Neural cell (in vitro differentiated cells): ENCODE measurements around the gene ZNF385D. TPM values are rescaled to one million over a fixed set of nuclear protein-coding genes. Genes with fewer than 3 reads are reported as not detected.

Experiments used
- H2AFZ ChIP-seq: fragments of 200-600, 300-800 bp; sonication (generic), shearing (Covaris generic); 2 replicates; pipeline ENCODE4 v1.6.0; 2014; ENCODE audit warnings: low read depth, mild to moderate bottlenecking, antibody characterized with exemption, low read length, moderate library complexity
- H3F3A ChIP-seq: fragments of 200-600 bp; shearing (Covaris generic); 2 replicates; pipeline ENCODE4 v1.6.1; 2016; ENCODE audit warnings: mild to moderate bottlenecking, moderate library complexity, mixed read lengths, antibody characterized with exemption, low read length; ENCODE audit not compliant: insufficient read depth, poor library complexity, severe bottlenecking
- H3K27ac ChIP-seq: fragments of 200-600, 300-800 bp; sonication (generic), shearing (Covaris generic); 2 replicates; pipeline ENCODE4 v1.5.1; 2014; ENCODE audit warnings: mild to moderate bottlenecking, low read length, moderate library complexity
- H3K27me3 ChIP-seq: fragments of 300-800, 200-600 bp; sonication (generic), shearing (Covaris generic); 2 replicates; pipeline ENCODE4 v1.6.0; 2014; ENCODE audit warnings: mild to moderate bottlenecking, low read depth, low read length, moderate library complexity; ENCODE audit not compliant: insufficient read depth
- H3K36me3 ChIP-seq: fragments of 300-800, 200-600 bp; sonication (generic), shearing (Covaris generic); 2 replicates; pipeline ENCODE4 v1.5.1; 2014; ENCODE audit warnings: mild to moderate bottlenecking, antibody characterized with exemption, low read length, moderate library complexity; ENCODE audit not compliant: insufficient read depth
- H3K4me2 ChIP-seq: fragments of 300-800, 200-600 bp; sonication (generic), shearing (Covaris generic); 2 replicates; pipeline ENCODE4 v1.6.0; 2014; ENCODE audit warnings: mild to moderate bottlenecking, low read length
- H3K4me3 ChIP-seq: fragments of 300-800, 200-600 bp; sonication (generic), shearing (Covaris generic); 2 replicates; pipeline ENCODE4 v1.5.1; 2014; ENCODE audit warnings: mild to moderate bottlenecking, low read length, moderate library complexity
- H3K79me2 ChIP-seq: fragments of 200-600 bp; shearing (Covaris generic); replicated peaks from 2 replicates; pipeline ENCODE4 v1.6.0; 2014; ENCODE audit warnings: mild to moderate bottlenecking, low read length, moderate library complexity; ENCODE audit not compliant: insufficient read depth
- H3K9ac ChIP-seq: fragments of 300-800, 200-600 bp; sonication (generic), shearing (Covaris generic); 2 replicates; pipeline ENCODE4 v1.6.1; 2016; ENCODE audit warnings: mild to moderate bottlenecking, low read length, mixed read lengths
- H3K9me2 ChIP-seq: fragments of 200-600 bp; shearing (Covaris generic); 2 replicates; pipeline ENCODE4 v1.6.1; 2016; ENCODE audit warnings: mild to moderate bottlenecking, low read length, mixed read lengths; ENCODE audit not compliant: insufficient read depth
- H3K9me3 ChIP-seq: fragments of 200-600, 300-800 bp; sonication (generic), shearing (Covaris generic); 2 replicates; pipeline ENCODE4 v1.6.1; 2016; ENCODE audit warnings: mild to moderate bottlenecking, mixed run types, low read length, moderate library complexity, mixed read lengths
- H4K20me1 ChIP-seq: fragments of 200-600 bp; shearing (Covaris generic); 2 replicates; pipeline ENCODE4 v1.6.1; 2016; ENCODE audit warnings: mild to moderate bottlenecking, mixed run types; ENCODE audit not compliant: insufficient read depth
- EP300 ChIP-seq: fragments of 450-650 bp; conservative IDR thresholded peaks from 2 replicates; pipeline ENCODE4 v1.6.1; 2014; ENCODE audit warnings: antibody characterized with exemption, mild to moderate bottlenecking, moderate library complexity; ENCODE audit not compliant: poor library complexity, severe bottlenecking
- EZH2 ChIP-seq: fragments of 200-600, 300-800 bp; shearing (Covaris generic), sonication (generic); IDR thresholded peaks from 2 replicates; pipeline ENCODE4 v1.6.1; 2014; ENCODE audit warnings: antibody characterized with exemption, low read length, borderline replicate concordance, mild to moderate bottlenecking; ENCODE audit not compliant: insufficient read depth, poor library complexity, severe bottlenecking
- MXI1 ChIP-seq: fragments of 450-650 bp; conservative IDR thresholded peaks from 2 replicates; pipeline ENCODE4 v1.6.1; 2014; ENCODE audit warnings: antibody characterized with exemption, mild to moderate bottlenecking; ENCODE audit not compliant: poor library complexity, severe bottlenecking
- POLR2AphosphoS5 ChIP-seq: IDR thresholded peaks from 2 replicates; pipeline ENCODE4 v1.6.1; 2012
- RAD21 ChIP-seq: fragments of 450-650 bp; conservative IDR thresholded peaks from 2 replicates; pipeline ENCODE4 v1.6.1; 2014; ENCODE audit warnings: antibody characterized with exemption, mild to moderate bottlenecking, moderate library complexity
- REST ChIP-seq: IDR thresholded peaks from 2 replicates; pipeline ENCODE4 v1.6.1; 2012; ENCODE audit warnings: borderline replicate concordance
- SMC3 ChIP-seq: fragments of 450-650 bp; conservative IDR thresholded peaks from 2 replicates; pipeline ENCODE4 v1.6.1; 2014; ENCODE audit warnings: antibody characterized with exemption, mild to moderate bottlenecking, moderate library complexity; ENCODE audit not compliant: poor library complexity
- TAF1 ChIP-seq: IDR thresholded peaks from 2 replicates; pipeline ENCODE4 v1.6.1; 2012; ENCODE audit warnings: low read depth
- polyA plus RNA-seq: library from polyadenylated mRNA; depleted of rRNA; stranded (reverse); fragments of >200 nt; gene quantifications from 2 replicates; pipeline ENCODE4 v1.2.3, GENCODE V29; 2014
- TF ChIP-seq, protein P1 (sequence below): fragments of 450-650 bp; IDR thresholded peaks from 2 replicates; pipeline ENCODE4 v1.5.1; 2014; ENCODE audit warnings: antibody characterized with exemption, mild to moderate bottlenecking, moderate library complexity; ENCODE audit not compliant: poor library complexity, severe bottlenecking

ZNF385D gene
- polyA plus RNA-seq, 1 donor from 2014 or later, result 3.4 TPM

- H3K9ac ChIP-seq, result no peak overlapping the region
- peaks cover 6% of the 10 kb centered on the region for H3K9me3 ChIP-seq
- H4K20me1 ChIP-seq, result no peaks in the 10 kb centered on the region
- no peaks in the 10 kb centered on the region for H3K36me3 ChIP-seq
- H3K27ac ChIP-seq, result no peak overlapping the region
- TF ChIP-seq SMC3 (no peak), EP300 (no peak), TAF1 (no peak), RAD21 (no peak), REST (no peak), MXI1 (no peak), EZH2 (no peak), POLR2AphosphoS5 (no peak)
- TF ChIP-seq, protein P1, sequence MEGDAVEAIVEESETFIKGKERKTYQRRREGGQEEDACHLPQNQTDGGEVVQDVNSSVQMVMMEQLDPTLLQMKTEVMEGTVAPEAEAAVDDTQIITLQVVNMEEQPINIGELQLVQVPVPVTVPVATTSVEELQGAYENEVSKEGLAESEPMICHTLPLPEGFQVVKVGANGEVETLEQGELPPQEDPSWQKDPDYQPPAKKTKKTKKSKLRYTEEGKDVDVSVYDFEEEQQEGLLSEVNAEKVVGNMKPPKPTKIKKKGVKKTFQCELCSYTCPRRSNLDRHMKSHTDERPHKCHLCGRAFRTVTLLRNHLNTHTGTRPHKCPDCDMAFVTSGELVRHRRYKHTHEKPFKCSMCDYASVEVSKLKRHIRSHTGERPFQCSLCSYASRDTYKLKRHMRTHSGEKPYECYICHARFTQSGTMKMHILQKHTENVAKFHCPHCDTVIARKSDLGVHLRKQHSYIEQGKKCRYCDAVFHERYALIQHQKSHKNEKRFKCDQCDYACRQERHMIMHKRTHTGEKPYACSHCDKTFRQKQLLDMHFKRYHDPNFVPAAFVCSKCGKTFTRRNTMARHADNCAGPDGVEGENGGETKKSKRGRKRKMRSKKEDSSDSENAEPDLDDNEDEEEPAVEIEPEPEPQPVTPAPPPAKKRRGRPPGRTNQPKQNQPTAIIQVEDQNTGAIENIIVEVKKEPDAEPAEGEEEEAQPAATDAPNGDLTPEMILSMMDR, result no peak
- H3K27me3 ChIP-seq, result no peaks in the 10 kb centered on the region
- no peak overlapping the region for H3K4me3 ChIP-seq
- no peak overlapping the region for H2AFZ ChIP-seq
- no peaks in the 10 kb centered on the region for H3K9me2 ChIP-seq
- H3F3A ChIP-seq, result no peaks in the 10 kb centered on the region
- no peaks in the 10 kb centered on the region for H3K79me2 ChIP-seq
- no peak overlapping the region for H3K4me2 ChIP-seq
Measured at GRCh38 chr3:21409401-21409800, 341.6 kb downstream of the ZNF385D start.

GRCh38 chr3:21407743-21408142 lies 343.3 kb downstream of the ZNF385D start:
- H3K4me3 ChIP-seq, result no peak overlapping the region
- H2AFZ ChIP-seq, result no peak overlapping the region
- no peaks in the 10 kb centered on the region for H3K36me3 ChIP-seq
- H3K27me3 ChIP-seq, result no peaks in the 10 kb centered on the region
- H3K9me3 ChIP-seq, result peaks cover 6% of the 10 kb centered on the region
- no peaks in the 10 kb centered on the region for H3K79me2 ChIP-seq
- no peaks in the 10 kb centered on the region for H4K20me1 ChIP-seq
- H3K9me2 ChIP-seq, result no peaks in the 10 kb centered on the region
- no peak overlapping the region for H3K4me2 ChIP-seq
- no peak for TF ChIP-seq POLR2AphosphoS5
- TF ChIP-seq EZH2, result no peak
- no peak for TF ChIP-seq SMC3
- TF ChIP-seq REST, result no peak
- no peak for TF ChIP-seq TAF1
- no peak for TF ChIP-seq RAD21
- TF ChIP-seq MXI1, result no peak
- no peaks in the 10 kb centered on the region for H3F3A ChIP-seq
- no peak overlapping the region for H3K9ac ChIP-seq
- H3K27ac ChIP-seq, result no peak overlapping the region
